Caki2 (cell line): ENCODE results near the gene UFL1. TPM values are rescaled to one million over a fixed set of nuclear protein-coding genes. Genes with fewer than 3 reads are reported as not detected.
"Not testable (repeated sequence)": the region's sequence is repeated elsewhere in the genome, so short reads cannot be mapped to it uniquely, and the experiment has no call there.

Source experiments
- DNase-seq: peaks from one replicate; pipeline ENCODE4 v3.0.0-alpha.2; 2015; ENCODE audit warnings: low read depth
- in situ Hi-C: cut with HindIII; loops from 2 replicates; pipeline ENCODE4 v1.10.0; 2016; ENCODE audit warnings: low sequenced_read_pairs, low pct_unique_long_range_greater_than_20kb, mixed read lengths
- total RNA-seq: library from RNA; depleted of rRNA; stranded (reverse); fragments of >200 nt; shearing (Covaris generic); gene quantifications from 2 replicates; pipeline ENCODE4 v1.2.3, GENCODE V29; 2014; ENCODE audit warnings: low replicate concordance; rRNA removed

The UFL1 gene
- 9.9 and 12.3 TPM in 2 replicates for total RNA-seq

DNA sequence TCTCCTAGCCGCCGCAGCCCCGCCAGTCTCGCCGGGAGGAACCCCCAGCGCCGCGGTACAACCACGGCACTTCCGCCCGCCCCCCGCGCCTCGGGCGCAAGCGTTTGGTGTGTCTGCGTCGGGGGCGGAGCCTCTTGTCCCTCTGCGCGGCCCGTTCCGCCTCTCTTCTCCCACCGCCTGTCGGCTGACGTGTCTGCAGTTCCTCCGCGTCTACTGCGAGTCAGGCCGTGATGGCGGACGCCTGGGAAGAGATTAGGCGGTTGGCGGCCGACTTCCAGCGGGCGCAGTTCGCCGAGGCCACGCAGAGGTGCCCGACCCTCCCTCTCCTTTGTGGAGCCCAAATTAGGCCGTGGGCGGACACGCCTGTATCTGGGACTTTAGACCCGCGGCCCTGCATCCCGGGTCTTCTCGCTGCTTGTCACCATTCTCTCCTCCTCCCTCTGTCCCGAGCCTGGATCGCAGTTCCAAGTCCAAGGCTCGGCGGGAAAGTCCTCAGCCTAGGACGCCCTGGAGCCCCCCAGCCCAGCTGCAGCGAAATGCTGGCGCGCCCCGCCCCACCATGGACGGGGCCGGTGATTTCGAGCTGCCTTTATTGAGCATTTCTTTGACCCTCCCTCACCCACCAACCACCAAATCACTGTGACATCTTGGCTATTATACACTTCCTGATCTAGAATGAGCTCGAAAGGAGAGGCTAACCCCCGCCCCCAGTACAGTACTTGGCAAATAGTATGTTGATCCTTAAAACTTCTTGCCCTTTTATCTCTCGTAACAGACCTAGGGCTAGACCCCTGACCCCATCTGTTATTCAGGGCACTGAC, at the start of gene UFL1:
TSS of gene UFL1 (plus strand) at position 163 of the 821 bp plus-strand sequence. CDS start at position 231, 68 bp downstream.
- in situ Hi-C loops: no loop called here
- DNase-seq: peak; percentile 89

- DNase-seq, in situ Hi-C loops: not testable (repeated sequence)
Measured at GRCh38 chr6:96472291-96472690, 49.3 kb upstream of the UFL1 start.

DNA sequence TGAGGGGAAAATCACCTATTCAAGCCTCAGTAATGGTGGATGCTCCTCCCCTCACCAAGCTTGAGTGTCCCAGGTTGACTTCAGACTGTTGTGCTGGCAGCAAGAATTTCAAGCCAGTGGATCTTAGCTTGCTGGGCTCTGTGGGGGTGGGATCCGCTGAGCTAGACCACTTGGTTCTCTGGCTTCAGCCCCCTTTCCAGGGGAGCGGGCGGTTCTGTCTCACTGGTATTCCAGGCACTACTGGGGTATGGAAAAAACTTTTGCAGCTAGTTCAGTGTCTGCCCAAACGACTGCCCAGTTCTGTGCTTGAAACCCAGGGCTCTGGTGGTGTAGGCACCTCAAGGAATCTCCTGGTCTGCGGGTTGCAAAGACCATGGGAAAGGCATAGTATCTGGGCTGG, 42.9 kb upstream of the UFL1 start:
- in situ Hi-C loops: no loop called here
- no peak for DNase-seq

- in situ Hi-C loops: no loop called here
- DNase-seq: no peak
Measured at GRCh38 chr6:96491926-96492325, 29.7 kb upstream of the UFL1 start.

GRCh38 chr6:96499781-96500180, 21.8 kb upstream of the UFL1 start:
- in situ Hi-C loops: no loop called here
- DNase-seq: no peak

DNA sequence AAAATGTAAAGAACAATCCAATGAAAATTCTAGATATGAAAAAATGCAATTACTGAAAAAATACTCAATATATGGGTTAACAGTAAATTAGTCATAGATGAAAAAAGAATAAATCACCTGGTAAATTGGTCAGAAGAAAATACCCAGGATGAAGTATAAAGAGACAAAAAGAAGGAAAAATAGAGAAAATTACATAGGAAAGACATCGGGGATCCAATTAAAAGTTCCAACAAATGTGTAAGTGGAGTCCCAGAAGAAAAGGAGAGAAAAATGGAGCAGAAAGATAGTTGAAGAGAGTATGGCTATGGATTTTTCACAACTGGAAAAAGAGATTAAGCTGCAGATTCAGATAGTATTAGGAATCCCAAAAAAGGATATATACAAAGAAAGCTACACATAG, 18.7 kb upstream of the UFL1 start:
- in situ Hi-C loops: no loop called here
- no peak for DNase-seq

DNA sequence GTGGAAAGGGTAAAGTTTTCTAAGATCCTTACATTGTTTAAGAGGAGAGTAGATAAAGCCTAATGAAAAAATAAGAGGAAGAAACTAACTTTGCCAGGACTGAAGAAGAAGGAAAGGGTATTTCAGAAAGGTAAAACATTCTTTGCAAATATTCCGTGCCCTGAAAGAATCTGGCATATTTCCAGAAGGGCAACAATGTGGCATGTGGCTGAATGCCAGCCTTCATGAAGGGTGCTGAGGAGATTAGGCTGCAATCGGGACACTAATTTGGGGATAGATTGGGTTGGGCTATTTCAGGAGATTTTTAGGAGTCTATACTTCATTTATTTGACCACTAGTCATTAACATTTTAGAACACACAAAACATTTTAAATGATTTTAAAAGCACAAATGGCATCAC, 16.2 kb upstream of the UFL1 start:
- in situ Hi-C loops: no loop called here
- no peak for DNase-seq

- in situ Hi-C loops: no loop called here
- DNase-seq: no peak
Measured at GRCh38 chr6:96509281-96509680, 12.3 kb upstream of the UFL1 start.

DNA sequence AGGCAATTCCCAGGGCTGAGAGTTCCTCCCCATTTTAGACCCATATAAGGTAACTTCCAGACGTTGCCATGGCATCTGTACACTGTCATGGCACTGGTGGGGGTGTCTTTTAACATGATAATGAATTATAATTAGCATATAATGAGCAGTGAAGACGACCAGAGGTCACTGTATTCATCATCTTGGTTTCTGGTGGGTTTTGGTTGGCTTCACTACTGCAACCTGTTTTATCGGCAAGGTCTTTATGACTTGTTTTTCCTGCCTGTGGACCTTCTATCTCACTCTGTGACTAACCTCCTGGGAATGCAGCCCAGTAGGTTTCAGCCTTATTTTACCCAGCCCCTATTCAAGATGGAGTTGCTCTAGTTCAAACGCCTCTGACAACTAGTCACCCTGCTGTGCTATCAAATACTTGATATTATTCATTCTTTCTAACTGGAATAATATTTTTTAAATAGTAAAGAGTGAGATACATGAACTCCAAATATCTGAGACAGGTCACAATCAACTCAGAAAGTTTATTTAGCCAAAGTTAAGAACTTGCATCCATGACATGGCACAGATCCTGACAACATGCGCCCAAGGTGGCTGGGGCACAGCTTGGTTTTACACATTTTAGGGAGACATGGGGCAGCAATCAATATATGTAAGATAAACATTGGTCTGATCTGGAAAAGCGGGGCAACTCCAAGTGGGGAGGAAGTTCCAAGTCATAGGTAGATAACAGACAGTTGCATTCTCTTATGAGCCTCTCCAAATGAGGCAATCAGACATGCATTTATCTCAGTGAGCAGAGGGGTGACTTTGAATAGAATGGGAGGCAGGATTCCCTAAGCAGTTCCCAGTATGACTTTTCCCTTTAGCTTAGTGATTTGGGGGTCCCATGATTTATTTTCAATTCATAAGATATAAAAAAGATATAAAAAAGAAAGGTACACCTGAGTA, 1.2 kb upstream of the UFL1 start:
- peak; percentile 45 for DNase-seq
- in situ Hi-C loops: no loop called here

DNA sequence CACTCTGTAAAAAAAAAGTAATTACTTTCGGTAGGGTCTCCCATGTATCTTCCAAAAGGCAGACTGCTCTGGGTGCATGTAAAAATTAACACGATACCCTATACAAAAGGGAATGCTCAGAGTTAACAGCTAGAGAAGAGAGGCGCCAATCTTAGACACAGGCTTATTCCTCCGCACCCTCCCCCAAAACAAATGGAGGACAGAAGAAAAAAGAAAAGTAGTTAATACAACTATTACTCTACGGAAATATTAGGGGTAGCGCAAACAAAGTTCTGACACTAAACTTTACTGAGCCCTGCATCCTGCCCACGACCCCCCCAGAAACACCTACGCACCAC, 331 bp upstream of the UFL1 start:
- DNase-seq: no peak
- in situ Hi-C loops: no loop called here

DNA sequence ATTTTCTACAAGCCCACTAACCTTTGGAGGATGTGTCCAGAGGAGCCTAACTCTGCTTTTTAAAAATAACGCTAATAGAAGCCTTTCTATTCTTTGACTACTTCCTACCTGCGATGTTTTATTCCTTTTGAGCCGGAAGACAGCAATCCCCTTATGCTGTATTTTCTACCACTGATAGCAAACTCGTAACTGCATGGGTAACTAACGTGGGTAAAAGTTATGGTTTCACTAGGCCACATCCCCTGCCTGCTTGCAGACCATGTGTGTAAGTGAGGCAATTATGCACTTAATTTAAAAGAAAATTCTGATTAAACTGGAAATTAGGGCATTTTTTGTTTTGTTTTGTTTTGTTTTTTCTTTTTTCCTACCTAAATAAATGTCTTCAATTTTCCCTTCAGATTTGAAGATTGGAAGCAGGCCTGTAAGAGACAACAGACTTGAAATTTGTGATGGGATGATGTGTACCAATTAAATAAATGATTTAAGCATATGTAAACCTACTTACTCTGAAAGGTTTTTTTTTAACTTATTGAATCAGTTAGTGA, 931 bp downstream of the UFL1 start:
- in situ Hi-C loops: no loop called here
- DNase-seq: no peak

DNA sequence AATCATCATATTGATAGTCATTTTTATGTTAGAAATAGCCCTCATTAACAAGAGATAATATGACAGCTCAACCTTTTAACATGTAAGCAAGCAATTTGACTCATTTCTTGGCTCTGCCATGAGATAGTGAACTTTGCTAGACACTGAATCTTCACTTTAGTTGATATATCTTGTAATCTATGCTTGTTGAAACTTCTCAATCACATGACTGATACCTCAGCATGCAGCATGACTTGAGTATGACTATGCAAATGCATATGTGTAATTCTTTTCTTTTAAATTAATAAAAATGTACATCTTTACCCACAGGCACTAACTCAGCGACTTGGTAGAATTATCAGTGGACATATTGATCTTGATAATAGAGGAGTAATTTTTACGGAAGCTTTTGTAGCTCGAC, 6.6 kb downstream of the UFL1 start:
- DNase-seq: no peak
- in situ Hi-C loops: no loop called here

- no peak for DNase-seq
- in situ Hi-C loops: no loop called here
Measured at GRCh38 chr6:96532399-96532798, 10.8 kb downstream of the UFL1 start.

DNA sequence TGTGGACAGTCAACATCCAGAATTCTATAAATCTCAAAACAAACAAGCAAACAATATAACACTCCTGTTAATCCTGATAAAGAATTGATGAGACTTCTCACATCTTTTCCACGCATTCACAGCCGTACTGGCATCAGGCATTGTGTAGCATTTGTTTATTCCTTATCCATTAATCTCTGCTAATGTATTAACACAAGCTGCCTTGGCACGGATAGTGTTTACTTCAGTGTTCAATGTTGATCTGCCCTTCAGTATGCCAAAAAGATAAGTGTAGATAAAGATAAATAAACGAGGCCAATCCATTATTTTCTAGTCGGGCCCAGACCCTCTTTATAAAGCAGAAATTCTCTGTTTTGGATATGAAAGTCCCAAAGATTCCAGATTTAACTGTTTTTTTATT, 16.1 kb downstream of the UFL1 start:
- in situ Hi-C loops: no loop called here
- no peak for DNase-seq

- no peak for DNase-seq
- in situ Hi-C loops: no loop called here
Measured at GRCh38 chr6:96542702-96543101, 21.1 kb downstream of the UFL1 start.

GRCh38 chr6:96545882-96546281, 24.3 kb downstream of the UFL1 start:
- in situ Hi-C loops: no loop called here
- no peak for DNase-seq

DNA sequence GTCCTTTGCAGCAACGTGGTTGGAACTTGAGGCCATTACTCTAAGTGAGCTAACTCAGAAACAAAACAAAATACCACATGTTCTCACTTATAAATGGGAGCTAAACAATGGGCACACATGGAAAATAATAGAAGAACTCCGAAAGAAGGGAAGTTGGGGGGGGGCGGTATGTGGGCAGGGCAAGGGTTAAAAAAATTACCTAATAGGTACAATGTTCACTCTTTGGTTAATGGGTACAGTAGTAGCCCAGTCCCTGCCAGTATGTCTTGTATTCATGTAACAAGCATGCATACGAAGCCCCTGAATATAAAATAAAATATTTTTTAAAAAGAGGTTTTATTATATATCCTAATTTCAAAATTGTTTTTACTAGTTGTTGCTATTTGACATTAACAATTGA, 26.0 kb downstream of the UFL1 start:
- in situ Hi-C loops: no loop called here
- DNase-seq: no peak

DNA sequence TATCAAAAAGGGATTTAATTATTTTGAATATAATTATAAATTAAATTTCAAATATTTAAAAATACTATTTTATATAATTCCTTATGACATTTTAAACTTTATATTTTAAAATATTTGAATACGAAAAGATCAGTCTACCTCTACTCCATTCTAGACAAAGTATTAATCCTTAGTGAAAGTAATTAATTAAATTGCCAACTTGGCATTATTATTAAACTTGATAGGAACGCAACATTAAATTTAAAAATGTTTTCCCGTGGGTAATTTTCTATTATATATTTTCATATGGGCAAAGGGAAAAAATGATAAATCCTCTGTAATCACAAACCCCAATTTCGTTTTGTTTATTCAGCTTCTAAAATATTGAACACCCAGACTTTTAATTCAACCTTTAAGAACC, 33.0 kb downstream of the UFL1 start:
- in situ Hi-C loops: no loop called here
- no peak for DNase-seq

DNA sequence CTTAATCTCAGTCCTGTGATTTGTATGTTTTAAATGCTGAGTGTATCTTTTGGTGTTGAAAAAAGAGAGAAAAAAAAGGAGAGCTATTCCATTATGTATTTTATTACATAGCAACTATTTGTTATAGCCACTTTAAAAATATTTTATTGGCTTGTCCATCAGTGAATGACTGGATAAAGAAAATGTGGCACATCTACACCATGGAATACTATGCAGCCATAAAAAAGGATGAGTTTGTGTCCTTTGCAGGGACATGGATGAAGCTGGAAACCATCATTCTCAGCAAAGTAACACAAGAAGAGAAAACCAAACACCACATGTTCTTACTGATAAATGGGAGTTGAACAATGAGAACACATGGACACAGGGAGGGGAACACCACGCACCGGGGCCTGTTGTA, 38.1 kb downstream of the UFL1 start:
- DNase-seq, in situ Hi-C loops: not testable (repeated sequence)
